ENCODE measurements around the gene CDH18.
A peak's percentile ranks its signal among the peaks of the same experiment; 100 is the strongest.

The CDH18 gene

GRCh38 chr5:19940192-19940591 lies 47.8 kb downstream of the CDH18 start:
- no peak for DNase-seq (ENCODE audit: low read depth)
- TF ChIP-seq CTCF (conservative IDR thresholded peaks at IDR 0.05; ENCODE audit: low read depth, low read length): no peak
- no peak overlapping the region for H3K4me3 ChIP-seq (ENCODE audit: low read length)

GRCh38 chr5:19930451-19930850 lies 57.5 kb downstream of the CDH18 start:
- TF ChIP-seq CTCF (conservative IDR thresholded peaks at IDR 0.05; ENCODE audit: low read depth, low read length): no peak
- DNase-seq (ENCODE audit: low read depth): no peak
- no peak overlapping the region for H3K4me3 ChIP-seq (ENCODE audit: low read length)

- TF ChIP-seq CTCF (conservative IDR thresholded peaks at IDR 0.05; ENCODE audit: low read depth, low read length): no peak
- DNase-seq (ENCODE audit: low read depth): peak; percentile 44
- no peak overlapping the region for H3K4me3 ChIP-seq (ENCODE audit: low read length)
Observed at GRCh38 chr5:19928562-19929421, 59.2 kb downstream of the CDH18 start.

- no peak for DNase-seq (ENCODE audit: low read depth)
- no peak for TF ChIP-seq CTCF (conservative IDR thresholded peaks at IDR 0.05; ENCODE audit: low read depth, low read length)
- H3K4me3 ChIP-seq (ENCODE audit: low read length): no peak overlapping the region
Observed at GRCh38 chr5:19927919-19928318, 60.1 kb downstream of the CDH18 start.

- no peak for DNase-seq (ENCODE audit: low read depth)
- no peak overlapping the region for H3K4me3 ChIP-seq (ENCODE audit: low read length)
- no peak for TF ChIP-seq CTCF (conservative IDR thresholded peaks at IDR 0.05; ENCODE audit: low read depth, low read length)
Observed at GRCh38 chr5:19927170-19927569, 60.8 kb downstream of the CDH18 start.

GRCh38 chr5:19923742-19924141 lies 64.3 kb downstream of the CDH18 start:
- no peak for TF ChIP-seq CTCF (conservative IDR thresholded peaks at IDR 0.05; ENCODE audit: low read depth, low read length)
- no peak for DNase-seq (ENCODE audit: low read depth)
- H3K4me3 ChIP-seq (ENCODE audit: low read length): no peak overlapping the region

GRCh38 chr5:19920761-19921160 lies 67.2 kb downstream of the CDH18 start:
- no peak for TF ChIP-seq CTCF (conservative IDR thresholded peaks at IDR 0.05; ENCODE audit: low read depth, low read length)
- no peak overlapping the region for H3K4me3 ChIP-seq (ENCODE audit: low read length)
- DNase-seq (ENCODE audit: low read depth): no peak
